Mesenchymal stem cell (in vitro differentiated cells and primary cell): Measurements from ENCODE around the gene KLHL36.
A peak's percentile ranks its signal among the peaks of the same experiment; 100 is the strongest.

Experiments
- DNase-seq: peaks from one replicate; pipeline ENCODE4 v3.0.0-alpha.2; 2013
- H2AFZ ChIP-seq: one replicate; pipeline ENCODE4 v1.6.1; 2013; ENCODE audit warnings: low read depth, mild to moderate bottlenecking, control low read depth, inconsistent platforms, low read length, moderate library complexity
- H2AK5ac ChIP-seq: 2 replicates; pipeline ENCODE4 v1.6.1; 2013; ENCODE audit warnings: low read length, moderate library complexity, mild to moderate bottlenecking, inconsistent platforms; ENCODE audit not compliant: severe bottlenecking
- H2BK120ac ChIP-seq: one replicate; pipeline ENCODE4 v1.6.1; 2013; ENCODE audit warnings: low read depth, mild to moderate bottlenecking, inconsistent platforms, low read length, moderate library complexity
- H2BK12ac ChIP-seq, 2 experiments: one replicate each; pipeline ENCODE4 v1.6.1; 2013; ENCODE audit warnings: inconsistent platforms in 2 of 2, low read length in 2 of 2, mild to moderate bottlenecking in 2 of 2, moderate library complexity in 2 of 2, control low read depth in 1 of 2
- H2BK15ac ChIP-seq: one replicate; pipeline ENCODE4 v1.6.1; 2013; ENCODE audit warnings: mild to moderate bottlenecking, low read depth, inconsistent platforms; ENCODE audit not compliant: poor library complexity, severe bottlenecking
- H2BK5ac ChIP-seq: 2 replicates; pipeline ENCODE4 v1.6.1; 2013; ENCODE audit warnings: low read depth, mild to moderate bottlenecking, low read length, control low read depth, inconsistent platforms; ENCODE audit not compliant: poor library complexity, severe bottlenecking
- H3K14ac ChIP-seq, 2 experiments: one replicate each; pipeline ENCODE4 v1.6.1; 2013; ENCODE audit warnings: inconsistent platforms in 2 of 2, low read length in 2 of 2, control low read depth in 1 of 2, mild to moderate bottlenecking in 1 of 2, moderate library complexity in 1 of 2
- H3K18ac ChIP-seq, 2 experiments: one replicate each; pipeline ENCODE4 v1.6.1; 2013; ENCODE audit warnings: inconsistent platforms in 2 of 2, low read length in 2 of 2, control low read depth in 1 of 2, low read depth in 1 of 2, mild to moderate bottlenecking in 1 of 2
- H3K23ac ChIP-seq, 2 experiments: one replicate each; pipeline ENCODE4 v1.6.1; 2013; ENCODE audit warnings: inconsistent platforms in 2 of 2, low read length in 2 of 2, mild to moderate bottlenecking in 2 of 2, moderate library complexity in 2 of 2, control low read depth in 1 of 2
- H3K27ac ChIP-seq: 2 replicates; pipeline ENCODE4 v1.5.1; 2013; ENCODE audit warnings: mild to moderate bottlenecking, moderate library complexity, low read length, control low read depth, inconsistent platforms; ENCODE audit not compliant: poor library complexity, severe bottlenecking
- H3K27me3 ChIP-seq, 2 experiments: 2 replicates each; pipeline versions ENCODE4 v1.6.1 to v1.7.0; 2013; ENCODE audit warnings: low read length in 2 of 2, mild to moderate bottlenecking in 2 of 2, moderate library complexity in 2 of 2, control low read depth in 1 of 2, inconsistent platforms in 1 of 2; ENCODE audit not compliant: control insufficient read depth in 1 of 2, insufficient read depth in 1 of 2
- H3K36me3 ChIP-seq, 2 experiments: 2 replicates each; pipeline versions ENCODE4 v1.6.1 to v1.7.0; 2013; ENCODE audit warnings: low read length in 2 of 2, control low read depth in 1 of 2, inconsistent platforms in 1 of 2, low read depth in 1 of 2, mild to moderate bottlenecking in 1 of 2; ENCODE audit not compliant: insufficient read depth in 2 of 2, control insufficient read depth in 1 of 2
- H3K4ac ChIP-seq, 2 experiments: one replicate each; pipeline ENCODE4 v1.6.1; 2013; ENCODE audit warnings: inconsistent platforms in 2 of 2, low read length in 2 of 2, mild to moderate bottlenecking in 2 of 2, moderate library complexity in 2 of 2, control low read depth in 1 of 2, low read depth in 1 of 2
- H3K4me1 ChIP-seq: 2 replicates; pipeline ENCODE4 v1.6.1; 2013; ENCODE audit warnings: low read depth, low read length, control low read depth; ENCODE audit not compliant: control insufficient read depth, insufficient read depth
- H3K4me2 ChIP-seq: 2 replicates; pipeline ENCODE4 v1.6.1; 2013; ENCODE audit warnings: low read length, mild to moderate bottlenecking, inconsistent platforms; ENCODE audit not compliant: poor library complexity, severe bottlenecking
- H3K4me3 ChIP-seq, 2 experiments: 2 replicates each; pipeline versions ENCODE4 v1.5.1 to v1.7.0; 2013; ENCODE audit warnings: low read length in 2 of 2, mild to moderate bottlenecking in 2 of 2, control low read depth in 1 of 2, low read depth in 1 of 2; ENCODE audit not compliant: insufficient read depth in 1 of 2
- H3K79me1 ChIP-seq: replicated peaks from 2 replicates; pipeline ENCODE4 v1.6.1; 2013; ENCODE audit warnings: mild to moderate bottlenecking, control low read depth, low read length, inconsistent platforms; ENCODE audit not compliant: poor library complexity, severe bottlenecking
- H3K9ac ChIP-seq: 2 replicates; pipeline ENCODE4 v1.7.0; 2013; ENCODE audit warnings: mild to moderate bottlenecking, low read length, moderate library complexity
- H3K9me3 ChIP-seq: 2 replicates; pipeline ENCODE4 v1.7.0; 2013; ENCODE audit warnings: mild to moderate bottlenecking, low read length; ENCODE audit not compliant: control insufficient read depth
- H4K8ac ChIP-seq: one replicate; pipeline ENCODE4 v1.6.1; 2013; ENCODE audit warnings: inconsistent platforms, mild to moderate bottlenecking, low read length, moderate library complexity
- H4K91ac ChIP-seq: one replicate; pipeline ENCODE4 v1.6.1; 2013; ENCODE audit warnings: mild to moderate bottlenecking, low read length, inconsistent platforms
- WGBS: methylation state at CpG from one replicate; pipeline ENCODE4 v1.1.7; 2013; ENCODE audit warnings: mixed read lengths; 5-methylcytosine and 5-hydroxymethylcytosine counted together

Gene KLHL36

DNA sequence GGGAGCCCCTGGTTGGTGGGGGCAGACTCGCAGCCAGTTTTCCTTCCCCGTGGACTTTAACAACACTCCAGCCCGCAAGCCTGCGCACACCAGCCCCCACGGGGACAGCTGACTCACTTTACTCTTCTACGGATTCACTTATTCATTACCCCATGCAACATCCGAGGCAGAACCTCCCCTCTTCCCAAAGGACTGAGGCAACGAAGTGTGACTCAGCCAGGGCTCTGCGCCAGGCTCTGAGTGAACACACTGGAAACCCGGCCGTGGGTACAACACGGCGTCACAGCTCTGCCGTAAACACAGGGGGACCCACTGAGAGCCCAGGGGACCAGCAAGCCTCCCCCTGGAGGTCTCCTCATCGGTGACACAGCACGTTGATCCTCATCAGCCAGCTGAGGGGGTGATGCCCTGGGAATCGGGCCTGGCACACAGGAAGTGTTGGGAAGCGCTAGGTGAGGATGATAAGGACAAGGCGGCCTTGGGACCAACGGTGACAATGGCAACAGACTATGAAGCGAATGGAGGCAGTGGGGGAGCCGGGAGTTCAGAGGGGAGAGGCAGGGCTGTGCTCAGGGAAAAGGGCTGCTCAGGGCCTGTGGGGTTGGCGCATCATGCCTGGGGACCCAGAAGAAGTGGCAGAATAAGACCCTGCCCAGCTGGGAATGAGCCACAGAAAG is 45.0 kb upstream of the KLHL36 start:
- Histone ChIP-seq H2AFZ (no peak overlapping the region), H3K36me3 (peaks cover 27 to 34% of the 10 kb centered on the region in 2 experiments), H3K79me1 (peaks cover 9% of the 10 kb centered on the region), H4K91ac (peak overlapping the region; percentile 87), H3K27me3 (no peaks in the 10 kb centered on the region), H2BK15ac (peak overlapping the region; percentile 31), H3K4me1 (peaks cover 50% of the 10 kb centered on the region), H4K8ac (peak overlapping the region; percentile 93), H2BK12ac (peak overlapping the region; percentile 69 to 81), H2AK5ac (peak overlapping the region; percentile 78), H3K4me3 (peak overlapping the region in 1 of 2 experiments; percentile 64), H3K4ac (peak overlapping the region; percentile 69 to 97), H3K18ac (peak overlapping the region; percentile 89 to 94), H3K4me2 (peak overlapping the region; percentile 64), H3K27ac (peak overlapping the region; percentile 96), H2BK120ac (peak overlapping the region; percentile 95), H2BK5ac (peak overlapping the region; percentile 66), H3K14ac (peak overlapping the region in 1 of 2 experiments; percentile 45), H3K23ac (peak overlapping the region in 1 of 2 experiments; percentile 29), H3K9me3 (no peaks in the 10 kb centered on the region), H3K9ac (peak overlapping the region; percentile 85)
- 22% methylated on average over 23 of the region's 23 CpGs for WGBS
- peak; percentile 99 for DNase-seq

DNA sequence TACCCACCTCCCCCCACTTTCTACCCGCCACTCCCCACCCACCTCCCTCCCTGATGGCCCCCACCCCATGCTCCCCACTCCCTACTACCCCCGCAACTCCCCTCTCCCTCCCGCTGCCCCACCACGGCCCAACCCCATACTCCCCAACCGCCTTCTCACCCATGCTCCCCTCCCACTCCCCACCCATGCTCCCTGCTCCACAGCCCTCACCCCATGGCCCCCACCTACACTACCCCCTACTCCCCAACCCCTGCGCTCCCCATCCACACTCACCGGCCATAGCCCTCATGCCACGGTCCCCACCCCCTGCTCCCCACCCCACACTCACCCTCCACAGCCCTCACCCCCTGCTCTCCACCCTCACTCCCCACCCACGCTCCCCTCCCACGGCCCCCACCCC is 44.4 kb upstream of the KLHL36 start:
- Histone ChIP-seq H2AFZ (no peak overlapping the region), H2AK5ac (no peak overlapping the region), H3K14ac (no peak overlapping the region), H3K4me2 (no peak overlapping the region), H2BK15ac (peak overlapping the region; percentile 31), H3K79me1 (peaks cover 9% of the 10 kb centered on the region), H3K23ac (no peak overlapping the region), H3K27ac (no peak overlapping the region), H3K9ac (no peak overlapping the region), H4K8ac (no peak overlapping the region), H2BK120ac (peak overlapping the region; percentile 95), H3K9me3 (no peaks in the 10 kb centered on the region), H3K4me1 (peaks cover 44% of the 10 kb centered on the region), H3K27me3 (no peaks in the 10 kb centered on the region), H3K18ac (peak overlapping the region in 1 of 2 experiments; percentile 94), H4K91ac (peak overlapping the region; percentile 36), H2BK12ac (no peak overlapping the region), H3K36me3 (peaks cover 27 to 39% of the 10 kb centered on the region in 2 experiments), H2BK5ac (no peak overlapping the region), H3K4ac (no peak overlapping the region), H3K4me3 (no peak overlapping the region)
- WGBS: 93% methylated on average over 10 of the region's 10 CpGs
- DNase-seq: no peak

DNA sequence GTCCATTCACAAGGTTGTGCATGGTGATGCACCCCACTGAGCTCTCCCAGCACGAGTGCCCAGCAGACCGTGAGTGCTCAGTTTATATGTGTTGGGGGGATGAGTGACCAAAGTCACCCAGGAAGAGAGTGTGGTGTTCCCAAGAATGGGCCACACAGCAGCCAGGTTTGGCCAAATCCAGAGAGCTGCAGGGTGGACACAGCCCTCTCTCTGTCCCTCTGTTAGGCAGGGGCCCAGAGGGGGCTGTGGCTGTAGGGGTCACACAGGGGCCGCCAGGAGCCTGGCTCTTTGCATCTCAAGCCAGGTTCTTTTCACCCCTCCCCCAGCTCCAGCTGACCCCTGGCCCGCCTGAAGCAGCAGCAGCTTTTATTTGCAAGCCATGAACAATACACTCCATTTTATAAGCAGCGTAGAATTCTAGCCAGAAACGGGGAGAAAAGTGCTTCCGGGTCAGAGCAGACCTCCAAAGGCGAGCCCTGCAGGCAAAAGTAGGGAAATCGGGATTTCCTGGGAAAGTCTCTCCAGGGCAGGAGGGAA is 43.8 kb upstream of the KLHL36 start:
- Histone ChIP-seq H3K79me1 (peaks cover 9% of the 10 kb centered on the region), H3K27me3 (no peaks in the 10 kb centered on the region), H4K8ac (peak overlapping the region; percentile 42)

DNA sequence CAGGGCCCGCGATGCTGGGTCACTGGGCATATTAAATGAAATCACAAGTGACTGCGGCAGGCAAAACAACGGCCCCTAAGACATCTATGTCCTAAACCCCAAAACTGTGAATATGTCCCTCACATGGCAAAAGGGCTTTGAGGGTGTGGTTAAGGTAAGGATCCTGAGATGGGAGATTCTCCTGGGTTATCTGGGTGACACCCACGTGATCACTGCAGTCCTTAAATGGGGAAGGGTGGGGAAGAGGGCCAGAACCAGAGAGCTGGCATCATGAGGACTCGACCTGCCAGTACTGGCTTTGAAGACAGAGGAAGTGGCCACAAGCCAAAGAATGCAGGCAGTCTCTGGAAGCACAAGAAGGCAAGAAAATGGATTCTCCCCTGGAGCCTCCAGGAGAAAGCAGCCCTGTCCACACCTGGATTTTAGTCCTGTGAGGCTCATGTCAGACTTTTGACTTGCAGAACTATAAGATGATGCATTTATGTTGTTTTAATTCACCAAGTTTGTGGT is 42.9 kb upstream of the KLHL36 start:
- Histone ChIP-seq H3K27me3 (no peaks in the 10 kb centered on the region), H3K9ac (no peak overlapping the region), H3K4me2 (no peak overlapping the region), H3K27ac (no peak overlapping the region), H2BK15ac (no peak overlapping the region), H4K8ac (no peak overlapping the region), H3K79me1 (peaks cover 10% of the 10 kb centered on the region), H4K91ac (no peak overlapping the region), H2BK5ac (no peak overlapping the region), H2BK12ac (peak overlapping the region in 1 of 2 experiments; percentile 34), H3K14ac (no peak overlapping the region), H2AK5ac (no peak overlapping the region), H3K18ac (peak overlapping the region in 1 of 2 experiments; percentile 46), H3K9me3 (no peaks in the 10 kb centered on the region), H3K4me1 (peaks cover 37% of the 10 kb centered on the region), H2BK120ac (no peak overlapping the region), H3K23ac (no peak overlapping the region), H3K4ac (no peak overlapping the region), H3K4me3 (no peak overlapping the region), H2AFZ (no peak overlapping the region), H3K36me3 (peaks cover 31 to 50% of the 10 kb centered on the region in 2 experiments)
- no peak for DNase-seq
- WGBS: 96% methylated on average over 5 of the region's 6 CpGs

More for the DNA sequence above, 43.8 kb upstream of the KLHL36 start:
- peaks cover 41% of the 10 kb centered on the region for H3K4me1 ChIP-seq
- no peak overlapping the region for H3K23ac ChIP-seq
- H3K18ac ChIP-seq: peak overlapping the region; percentile 46 to 54
- H3K9ac ChIP-seq: no peak overlapping the region
- peak overlapping the region; percentile 20 to 42 for H3K4ac ChIP-seq
- H3K27ac ChIP-seq: peak overlapping the region; percentile 22
- WGBS: 60% methylated on average over 9 of the region's 9 CpGs
- H3K4me3 ChIP-seq: no peak overlapping the region
- H2BK120ac ChIP-seq: no peak overlapping the region
- H3K36me3 ChIP-seq: peaks cover 31 to 45% of the 10 kb centered on the region in 2 experiments
- no peak overlapping the region for H3K14ac ChIP-seq
- peak overlapping the region; percentile 52 to 59 for H2BK12ac ChIP-seq
- H2BK15ac ChIP-seq: no peak overlapping the region
- H3K9me3 ChIP-seq: no peaks in the 10 kb centered on the region
- no peak overlapping the region for H2AFZ ChIP-seq
- H2AK5ac ChIP-seq: no peak overlapping the region
- peak overlapping the region; percentile 2 for H3K4me2 ChIP-seq
- H2BK5ac ChIP-seq: no peak overlapping the region
- no peak overlapping the region for H4K91ac ChIP-seq
- no peak for DNase-seq
